22Rv1 (cell line): ENCODE results near the gene PRKAA1.

ENCODE experiments used
- H3K27ac ChIP-seq: fragments of 450-650 bp; 2 replicates; pipeline ENCODE4 v1.5.1; 2017
- CTCF ChIP-seq: fragments of 450-650 bp; IDR thresholded peaks from 2 replicates; pipeline ENCODE4 v1.5.1; 2017; ENCODE audit warnings: mild to moderate bottlenecking
- ZFX ChIP-seq: fragments of 450-650 bp; IDR thresholded peaks from 2 replicates; pipeline ENCODE4 v1.6.1; 2017; ENCODE audit warnings: antibody characterized with exemption, borderline replicate concordance

Gene PRKAA1

DNA sequence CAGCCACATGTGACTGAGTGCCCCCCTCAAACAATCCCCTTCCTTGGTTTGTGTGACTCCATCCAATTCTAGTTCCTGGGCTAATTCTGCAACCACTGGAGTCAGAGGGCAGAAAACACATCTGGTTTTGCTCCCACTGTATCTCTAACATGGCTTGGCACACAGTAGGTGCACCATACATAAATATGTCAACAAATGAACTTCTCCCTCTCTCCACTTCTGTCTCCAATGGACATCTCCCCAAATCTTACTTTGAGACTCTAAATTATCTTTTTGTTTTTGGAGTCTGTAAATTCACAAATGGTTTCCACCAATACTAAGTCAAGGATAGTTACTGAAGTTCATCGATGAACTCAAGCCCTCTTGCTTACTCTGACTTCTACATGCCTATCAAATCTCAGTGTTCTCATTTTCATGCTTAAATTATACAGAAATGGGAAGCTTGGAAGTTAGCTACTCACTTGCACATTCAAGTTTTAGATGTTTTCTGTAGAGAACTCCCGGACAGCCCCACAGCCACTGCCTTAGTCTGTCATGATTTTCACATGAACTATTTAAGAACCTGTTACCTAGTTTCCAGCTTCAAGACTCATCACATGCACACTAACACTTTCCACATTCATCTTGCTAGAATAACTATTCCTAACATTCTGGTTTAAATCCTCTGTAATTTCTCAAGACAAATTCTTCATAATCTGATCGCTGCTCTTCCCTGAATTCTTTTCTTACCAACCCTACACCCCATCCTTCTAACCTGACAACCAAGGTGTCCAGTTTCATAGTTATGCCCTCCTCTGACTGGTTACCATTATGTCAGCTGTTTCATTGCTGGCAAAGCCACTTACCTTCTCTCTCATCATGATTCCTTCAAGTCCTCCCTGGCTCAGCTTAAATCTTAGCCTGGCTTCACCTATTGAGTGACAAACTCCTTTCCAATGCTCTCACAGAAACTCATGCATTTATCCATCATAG is 30.8 kb upstream of the PRKAA1 start:
- H3K27ac ChIP-seq, result peak overlapping the region; percentile 9; the same call in 1 of the 2 replicates
- TF ChIP-seq CTCF, result no peak
- no peak for TF ChIP-seq ZFX

GRCh38 chr5:40828021-40828631 is 30.0 kb upstream of the PRKAA1 start:
- TF ChIP-seq CTCF (no peak), ZFX (no peak)
- 0 out of 2 replicates have a peak overlapping the region, but pooled peaks have one; percentile 9 for H3K27ac ChIP-seq

DNA sequence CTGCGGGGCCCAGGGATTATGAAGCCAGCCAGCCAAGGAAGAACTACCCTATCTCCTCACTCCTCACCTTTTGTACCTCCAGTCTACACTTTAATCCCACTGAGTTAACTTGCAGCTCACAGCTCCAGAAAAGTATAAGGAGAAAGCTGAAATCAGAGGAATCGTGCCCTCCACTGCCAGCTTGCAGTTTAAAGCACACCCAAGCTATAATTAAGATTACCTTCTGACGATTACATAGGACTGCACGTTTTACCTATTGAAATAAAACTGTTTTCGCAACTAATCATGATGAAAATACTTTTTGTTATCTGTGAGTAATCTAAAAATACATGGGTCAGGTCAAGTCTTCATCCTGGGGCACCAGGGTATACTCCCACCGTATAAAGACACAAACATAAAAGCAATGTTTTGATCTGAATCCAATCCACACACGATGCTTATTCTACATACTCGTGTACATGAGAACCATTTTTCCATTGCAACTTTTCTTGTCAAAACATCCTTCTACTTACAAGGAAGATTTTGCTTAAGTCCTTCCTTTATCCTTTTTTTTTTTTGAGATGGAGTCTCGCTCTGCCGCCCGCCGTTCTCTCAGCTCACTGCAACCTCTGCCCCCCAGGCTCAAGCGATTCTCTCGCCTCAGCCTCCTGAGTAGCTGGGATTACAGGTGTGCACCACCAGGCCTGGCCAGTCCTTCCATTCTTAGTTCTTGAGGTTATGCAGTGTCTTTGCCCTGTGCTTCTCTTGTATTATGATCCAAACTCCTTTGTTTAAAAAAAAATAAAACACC is 29.2 kb upstream of the PRKAA1 start:
- H3K27ac ChIP-seq, result peak overlapping the region; percentile 17
- TF ChIP-seq ZFX (no peak), CTCF (no peak)

GRCh38 chr5:40826489-40827187 is 28.5 kb upstream of the PRKAA1 start:
- TF ChIP-seq ZFX (no peak), CTCF (no peak)
- peak overlapping the region; percentile 17 for H3K27ac ChIP-seq

- peak overlapping the region; percentile 39 for H3K27ac ChIP-seq
Measured at GRCh38 chr5:40825461-40826043, 27.4 kb upstream of the PRKAA1 start.

GRCh38 chr5:40823459-40823858 is 25.3 kb upstream of the PRKAA1 start:
- no peak for TF ChIP-seq ZFX
- TF ChIP-seq CTCF, result no peak
- H3K27ac ChIP-seq, result peak overlapping the region; percentile 39
